Activated CD4-positive, alpha-beta T cell treated with anti-CD3 and anti-CD28 coated beads, Interleukin-2, amount 10 ng/mL, durations not matched to agents 24 days and 14 days (primary cell): ENCODE data around the gene CUL2. TPM values are rescaled to one million over a fixed set of nuclear protein-coding genes. Genes with fewer than 3 reads are reported as not detected.
A peak's percentile ranks its signal among the peaks of the same experiment; 100 is the strongest.
"Not testable (repeated sequence)": the region's sequence is repeated elsewhere in the genome, so short reads cannot be mapped to it uniquely, and the experiment has no call there.

Experiments used
- DNase-seq: peaks from one replicate; pipeline ENCODE4 v3.0.0; 2022
- H3K27ac Mint-ChIP-seq: one replicate; pipeline ENCODE4 v1.8.0; 2022; ENCODE audit warnings: mild to moderate bottlenecking, mixed read lengths
- H3K27me3 Mint-ChIP-seq: one replicate; pipeline ENCODE4 v1.8.0; 2022; ENCODE audit warnings: mixed read lengths
- H3K36me3 Mint-ChIP-seq: one replicate; pipeline ENCODE4 v1.8.0; 2022; ENCODE audit warnings: low read depth, mild to moderate bottlenecking, mixed read lengths
- H3K4me1 Mint-ChIP-seq: one replicate; pipeline ENCODE4 v1.8.0; 2021; ENCODE audit warnings: mixed read lengths
- H3K4me3 Mint-ChIP-seq: one replicate; pipeline ENCODE4 v1.8.0; 2022; ENCODE audit warnings: mild to moderate bottlenecking, moderate library complexity, mixed read lengths
- H3K9me3 Mint-ChIP-seq: one replicate; pipeline ENCODE4 v1.8.0; 2021; ENCODE audit warnings: mixed read lengths
- intact Hi-C: fragments of 100-400 bp; cut with micrococcal nuclease; formaldehyde crosslinking; loops from one replicate; pipeline ENCODE4 v1.15.1; 2023
- total RNA-seq: library from RNA; stranded (reverse); gene quantifications from 2 replicates; pipeline ENCODE4 v1.2.3, GENCODE V29; 2022

The CUL2 gene
- total RNA-seq, 1 donor from 2014 or later: 50.4 TPM

DNA sequence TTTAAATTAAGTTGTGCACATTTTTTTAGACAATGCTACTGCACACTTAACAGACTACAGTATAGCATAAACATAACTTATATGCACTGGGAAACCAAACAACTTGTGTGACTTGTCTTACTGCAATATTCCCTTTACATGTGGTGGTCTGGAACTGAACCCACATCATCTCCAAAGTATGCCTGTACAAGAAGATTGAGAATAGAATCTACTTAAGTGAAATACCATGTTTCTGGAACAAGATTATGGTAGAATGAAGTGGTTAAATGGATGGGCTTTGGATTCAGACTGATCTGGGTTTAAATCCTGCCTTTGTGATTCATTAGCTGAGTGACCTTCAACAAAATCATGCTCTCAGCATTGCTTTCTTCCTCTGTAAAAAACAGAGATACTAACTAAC lies 30.7 kb downstream of the CUL2 start:
- intact Hi-C loops: no loop called here
- Mint-ChIP-seq H3K4me1 (peaks cover 14% of the 10 kb centered on the region), H3K27ac (no peak overlapping the region), H3K36me3 (peaks cover 38% of the 10 kb centered on the region), H3K27me3 (no peaks in the 10 kb centered on the region), H3K9me3 (no peaks in the 10 kb centered on the region), H3K4me3 (no peak overlapping the region)
- no peak for DNase-seq

- H3K27ac Mint-ChIP-seq: no peak overlapping the region
- no peaks in the 10 kb centered on the region for H3K9me3 Mint-ChIP-seq
- peaks cover 41% of the 10 kb centered on the region for H3K36me3 Mint-ChIP-seq
- intact Hi-C loops: no loop called here
- DNase-seq: no peak
- H3K27me3 Mint-ChIP-seq: no peaks in the 10 kb centered on the region
- H3K4me3 Mint-ChIP-seq: no peak overlapping the region
- H3K4me1 Mint-ChIP-seq: peaks cover 14% of the 10 kb centered on the region
These were observed 31.5 kb downstream of the CUL2 start for GRCh38 chr10:35058686-35059085.

- Mint-ChIP-seq H3K27ac (no peak overlapping the region), H3K9me3 (no peaks in the 10 kb centered on the region), H3K36me3 (peaks cover 42% of the 10 kb centered on the region), H3K4me3 (no peak overlapping the region), H3K4me1 (peaks cover 14% of the 10 kb centered on the region), H3K27me3 (no peaks in the 10 kb centered on the region)
- intact Hi-C loops: no loop called here
- DNase-seq: no peak
These were observed 32.0 kb downstream of the CUL2 start for GRCh38 chr10:35058134-35058533.

GRCh38 chr10:35056686-35057085 lies 33.5 kb downstream of the CUL2 start:
- intact Hi-C loops: no loop called here
- H3K27ac Mint-ChIP-seq: no peak overlapping the region
- H3K27me3 Mint-ChIP-seq: no peaks in the 10 kb centered on the region
- H3K9me3 Mint-ChIP-seq: no peaks in the 10 kb centered on the region
- H3K4me3 Mint-ChIP-seq: no peak overlapping the region
- no peak for DNase-seq
- H3K36me3 Mint-ChIP-seq: peaks cover 44% of the 10 kb centered on the region
- H3K4me1 Mint-ChIP-seq: peaks cover 14% of the 10 kb centered on the region

GRCh38 chr10:35056133-35056532 lies 34.0 kb downstream of the CUL2 start:
- Mint-ChIP-seq H3K27ac (no peak overlapping the region), H3K36me3 (peaks cover 42% of the 10 kb centered on the region), H3K4me3 (no peak overlapping the region), H3K4me1 (peaks cover 14% of the 10 kb centered on the region), H3K27me3 (no peaks in the 10 kb centered on the region), H3K9me3 (no peaks in the 10 kb centered on the region)
- intact Hi-C loops: no loop called here
- no peak for DNase-seq

GRCh38 chr10:35050568-35050967 lies 39.6 kb downstream of the CUL2 start:
- no peak overlapping the region for H3K27ac Mint-ChIP-seq
- H3K36me3 Mint-ChIP-seq: peaks cover 45% of the 10 kb centered on the region
- no peak overlapping the region for H3K4me3 Mint-ChIP-seq

DNA sequence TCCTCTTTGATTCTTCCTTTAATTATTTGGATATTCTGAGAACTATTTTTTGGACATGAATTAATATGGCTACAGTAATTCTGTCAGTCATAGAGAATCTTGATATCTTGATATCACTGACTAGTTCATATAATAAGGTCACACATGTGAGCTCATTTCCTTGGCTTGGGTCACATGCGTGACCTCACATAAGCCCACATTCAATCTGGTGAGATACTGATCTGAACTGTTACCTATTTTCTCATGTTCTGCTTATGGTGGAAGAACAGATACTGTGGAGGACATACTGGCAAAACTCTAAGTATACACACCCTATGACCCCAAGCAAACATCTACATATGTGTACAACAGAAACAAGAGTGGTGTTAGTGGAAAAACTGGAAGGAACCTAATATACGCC lies 44.1 kb downstream of the CUL2 start:
- H3K27me3 Mint-ChIP-seq: no peaks in the 10 kb centered on the region
- H3K4me1 Mint-ChIP-seq: peaks cover 9% of the 10 kb centered on the region
- H3K27ac Mint-ChIP-seq: no peak overlapping the region
- intact Hi-C loops: no loop called here
- H3K4me3 Mint-ChIP-seq: no peak overlapping the region
- no peaks in the 10 kb centered on the region for H3K9me3 Mint-ChIP-seq
- no peak for DNase-seq
- H3K36me3 Mint-ChIP-seq: peaks cover 60% of the 10 kb centered on the region

More at GRCh38 chr10:35050568-35050967, 39.6 kb downstream of the CUL2 start:
- no peaks in the 10 kb centered on the region for H3K9me3 Mint-ChIP-seq
- intact Hi-C loops: no loop called here
- no peak for DNase-seq
- peaks cover 1% of the 10 kb centered on the region for H3K4me1 Mint-ChIP-seq
- no peaks in the 10 kb centered on the region for H3K27me3 Mint-ChIP-seq

GRCh38 chr10:35045275-35045674 lies 44.9 kb downstream of the CUL2 start:
- H3K27ac Mint-ChIP-seq, H3K27me3 Mint-ChIP-seq, intact Hi-C loops, H3K4me1 Mint-ChIP-seq, H3K9me3 Mint-ChIP-seq, DNase-seq, H3K4me3 Mint-ChIP-seq: not testable (repeated sequence)
- peaks cover 59% of the 10 kb centered on the region for H3K36me3 Mint-ChIP-seq

GRCh38 chr10:35043796-35044344 lies 46.3 kb downstream of the CUL2 start:
- intact Hi-C loops: no loop called here
- H3K27me3 Mint-ChIP-seq: no peaks in the 10 kb centered on the region
- peaks cover 9% of the 10 kb centered on the region for H3K4me1 Mint-ChIP-seq
- DNase-seq: no peak
- no peak overlapping the region for H3K4me3 Mint-ChIP-seq
- peaks cover 55% of the 10 kb centered on the region for H3K36me3 Mint-ChIP-seq
- no peak overlapping the region for H3K27ac Mint-ChIP-seq
- H3K9me3 Mint-ChIP-seq: no peaks in the 10 kb centered on the region

GRCh38 chr10:35042783-35043182 lies 47.4 kb downstream of the CUL2 start:
- H3K27ac Mint-ChIP-seq: peak overlapping the region; percentile 18
- H3K9me3 Mint-ChIP-seq: no peaks in the 10 kb centered on the region
- peaks cover 9% of the 10 kb centered on the region for H3K4me1 Mint-ChIP-seq

GRCh38 chr10:35041502-35041879 lies 48.6 kb downstream of the CUL2 start:
- Mint-ChIP-seq H3K9me3 (no peaks in the 10 kb centered on the region), H3K27me3 (no peaks in the 10 kb centered on the region), H3K4me3 (no peak overlapping the region), H3K4me1 (peaks cover 9% of the 10 kb centered on the region), H3K36me3 (peaks cover 44% of the 10 kb centered on the region), H3K27ac (peak overlapping the region; percentile 12)
- intact Hi-C loops: no loop called here
- DNase-seq: no peak

More at GRCh38 chr10:35042783-35043182, 47.4 kb downstream of the CUL2 start:
- Mint-ChIP-seq H3K4me3 (no peak overlapping the region), H3K36me3 (peaks cover 49% of the 10 kb centered on the region), H3K27me3 (no peaks in the 10 kb centered on the region)
- intact Hi-C loops: no loop called here
- no peak for DNase-seq

- DNase-seq: no peak
- Mint-ChIP-seq H3K36me3 (peaks cover 44% of the 10 kb centered on the region), H3K27me3 (no peaks in the 10 kb centered on the region)
These were observed 49.2 kb downstream of the CUL2 start for GRCh38 chr10:35040760-35041501.

DNA sequence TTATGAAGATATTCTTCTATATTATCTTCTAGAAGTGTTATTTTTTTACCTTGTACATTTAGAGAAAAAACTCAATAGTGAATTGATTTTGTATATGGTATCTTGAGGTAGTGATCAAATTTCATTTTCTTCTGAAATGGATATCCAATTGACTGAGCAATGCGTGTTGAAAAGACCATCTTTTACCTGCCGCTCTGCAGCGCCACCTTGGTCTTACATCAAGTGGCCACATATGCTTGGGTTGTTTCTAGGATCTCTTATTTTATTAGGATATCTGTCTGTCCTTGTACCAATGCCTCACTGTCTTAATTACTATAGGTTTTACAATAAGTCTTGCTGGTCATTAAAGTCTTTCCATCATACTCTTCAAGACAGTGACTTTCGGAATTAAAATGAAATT lies 53.0 kb downstream of the CUL2 start:
- Mint-ChIP-seq H3K4me3 (no peak overlapping the region), H3K27me3 (no peaks in the 10 kb centered on the region), H3K36me3 (peaks cover 40% of the 10 kb centered on the region), H3K9me3 (no peaks in the 10 kb centered on the region), H3K4me1 (peaks cover 3% of the 10 kb centered on the region), H3K27ac (no peak overlapping the region)
- intact Hi-C loops: no loop called here
- DNase-seq: no peak

More at GRCh38 chr10:35040760-35041501, 49.2 kb downstream of the CUL2 start:
- H3K4me1 Mint-ChIP-seq: peaks cover 12% of the 10 kb centered on the region
- H3K9me3 Mint-ChIP-seq: no peaks in the 10 kb centered on the region
- no peak overlapping the region for H3K4me3 Mint-ChIP-seq
- peak overlapping the region; percentile 12 for H3K27ac Mint-ChIP-seq
- intact Hi-C loops: no loop called here

DNA sequence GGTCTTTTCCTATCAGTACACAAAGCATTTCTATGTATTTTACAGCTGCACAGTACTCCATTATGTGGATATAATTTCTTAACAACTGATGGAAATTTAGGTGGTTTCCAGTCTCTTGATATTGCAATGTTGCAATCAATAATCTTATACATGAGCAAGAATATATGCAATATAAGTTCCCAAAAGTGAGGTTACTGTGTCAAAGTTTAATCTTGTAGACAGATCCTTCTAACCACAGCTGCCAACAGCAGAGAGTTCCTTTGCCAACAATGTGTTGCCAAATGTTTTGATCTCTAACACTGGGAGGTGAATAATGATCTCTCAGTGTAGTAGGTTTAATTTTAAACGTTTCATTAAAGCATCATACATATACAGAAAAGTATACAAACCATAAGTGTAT lies 54.5 kb downstream of the CUL2 start:
- H3K4me3 Mint-ChIP-seq: no peak overlapping the region
- peaks cover 38% of the 10 kb centered on the region for H3K36me3 Mint-ChIP-seq
- intact Hi-C loops: no loop called here
- no peaks in the 10 kb centered on the region for H3K9me3 Mint-ChIP-seq
- DNase-seq: no peak
- no peak overlapping the region for H3K27ac Mint-ChIP-seq
- H3K27me3 Mint-ChIP-seq: no peaks in the 10 kb centered on the region
- peaks cover 3% of the 10 kb centered on the region for H3K4me1 Mint-ChIP-seq

- Mint-ChIP-seq H3K27ac (no peak overlapping the region), H3K27me3 (no peaks in the 10 kb centered on the region), H3K36me3 (peaks cover 43% of the 10 kb centered on the region), H3K4me3 (no peak overlapping the region), H3K4me1 (no peaks in the 10 kb centered on the region), H3K9me3 (no peaks in the 10 kb centered on the region)
- intact Hi-C loops: no loop called here
- no peak for DNase-seq
These were observed 62.6 kb downstream of the CUL2 start for GRCh38 chr10:35027567-35027966.
